IPS-18c (cell line): ENCODE measurements around the gene VWC2L.

ENCODE experiments used
- H3K4me3 ChIP-seq: 2 replicates; pipeline ENCODE4 v1.7.0; 2013; ENCODE audit warnings: low read depth, mild to moderate bottlenecking, low read length, moderate library complexity; ENCODE audit not compliant: insufficient read depth
- H3K9me3 ChIP-seq: one replicate; pipeline ENCODE4 v1.6.1; 2013; ENCODE audit warnings: mild to moderate bottlenecking, low read length, moderate library complexity; ENCODE audit not compliant: control insufficient read depth, insufficient read depth

The VWC2L gene

GRCh38 chr2:214450118-214450894 lies 39.5 kb downstream of the VWC2L start:
- H3K9me3 ChIP-seq: no peaks in the 10 kb centered on the region
- H3K4me3 ChIP-seq: no peak overlapping the region

DNA sequence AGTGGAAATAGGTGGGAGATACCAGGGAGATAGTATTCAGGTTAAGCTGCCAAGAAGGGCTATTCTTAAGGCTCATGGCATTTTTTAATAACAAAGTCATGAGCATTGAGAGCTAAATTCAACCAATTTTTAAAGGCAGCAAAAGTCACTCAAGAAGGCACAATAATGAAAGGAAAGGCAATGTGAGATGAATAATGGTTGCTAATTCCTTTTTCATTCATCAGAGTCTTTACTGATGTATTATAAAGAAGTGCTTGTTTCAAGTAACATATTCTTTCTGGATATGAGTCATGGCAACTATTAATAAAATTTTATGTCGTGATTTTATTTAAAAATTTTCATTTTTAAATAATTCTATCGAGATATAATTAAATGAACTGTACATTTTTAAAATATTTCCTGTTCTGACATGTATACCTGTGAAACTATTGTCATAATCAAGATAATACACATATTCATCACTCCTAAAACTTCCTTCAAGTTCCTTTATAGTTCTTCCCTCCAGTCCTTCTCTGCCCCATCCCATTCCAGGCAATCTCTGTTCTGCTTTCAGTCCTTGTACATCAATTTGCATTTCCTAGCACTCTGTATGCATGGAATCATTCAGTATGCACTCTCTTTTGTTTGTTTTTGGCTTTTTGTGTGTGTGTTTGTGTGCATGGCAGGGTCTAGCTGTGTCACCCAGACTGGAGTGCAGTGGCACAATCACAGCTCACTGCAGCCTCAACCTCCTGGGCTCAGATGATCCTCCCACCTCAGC lies 40.8 kb downstream of the VWC2L start:
- H3K9me3 ChIP-seq: no peaks in the 10 kb centered on the region
- H3K4me3 ChIP-seq: no peak overlapping the region

- no peaks in the 10 kb centered on the region for H3K9me3 ChIP-seq
Measured at GRCh38 chr2:214465363-214466146, 54.7 kb downstream of the VWC2L start.

GRCh38 chr2:214469728-214470127 lies 58.9 kb downstream of the VWC2L start:
- no peak overlapping the region for H3K4me3 ChIP-seq
- no peaks in the 10 kb centered on the region for H3K9me3 ChIP-seq

More at GRCh38 chr2:214465363-214466146, 54.7 kb downstream of the VWC2L start:
- no peak overlapping the region for H3K4me3 ChIP-seq

DNA sequence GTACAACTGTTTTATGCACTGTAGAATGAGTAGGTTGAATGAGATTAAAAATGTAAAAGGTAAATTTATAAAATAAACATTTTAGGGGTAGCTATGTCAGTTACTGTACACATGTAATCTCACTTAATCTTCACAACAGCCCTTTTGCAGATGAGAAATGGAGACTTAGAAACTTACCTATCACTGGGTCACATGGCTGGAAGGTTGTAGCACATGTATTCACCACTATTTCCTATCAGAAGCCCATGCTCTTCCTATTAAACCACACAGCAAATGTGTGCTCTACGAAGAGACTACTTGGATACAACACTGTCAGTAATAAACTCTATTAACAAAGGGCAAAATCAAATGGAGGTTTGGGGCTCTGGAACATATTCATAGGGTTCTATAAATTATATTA lies 60.5 kb downstream of the VWC2L start:
- H3K4me3 ChIP-seq: no peak overlapping the region
- H3K9me3 ChIP-seq: no peaks in the 10 kb centered on the region

DNA sequence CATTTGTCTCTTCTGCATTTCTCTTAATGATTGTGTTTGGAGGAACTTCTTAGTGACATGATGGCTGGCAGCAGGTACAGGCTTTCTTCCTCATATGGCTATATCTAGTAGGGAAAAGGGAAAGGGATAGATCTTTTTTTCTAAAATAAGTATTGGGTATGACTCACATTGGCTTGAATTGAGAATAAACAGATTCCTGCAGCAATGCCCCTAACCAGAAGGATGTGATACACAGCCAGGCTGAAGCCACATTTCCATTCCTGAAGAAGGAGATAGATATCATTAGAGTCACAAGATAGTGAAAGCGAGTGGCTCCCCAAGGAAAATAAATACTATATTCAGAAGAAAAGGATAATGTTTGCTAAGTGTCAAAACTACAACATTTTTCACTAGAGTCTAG lies 61.1 kb downstream of the VWC2L start:
- no peak overlapping the region for H3K4me3 ChIP-seq
- H3K9me3 ChIP-seq: no peaks in the 10 kb centered on the region

DNA sequence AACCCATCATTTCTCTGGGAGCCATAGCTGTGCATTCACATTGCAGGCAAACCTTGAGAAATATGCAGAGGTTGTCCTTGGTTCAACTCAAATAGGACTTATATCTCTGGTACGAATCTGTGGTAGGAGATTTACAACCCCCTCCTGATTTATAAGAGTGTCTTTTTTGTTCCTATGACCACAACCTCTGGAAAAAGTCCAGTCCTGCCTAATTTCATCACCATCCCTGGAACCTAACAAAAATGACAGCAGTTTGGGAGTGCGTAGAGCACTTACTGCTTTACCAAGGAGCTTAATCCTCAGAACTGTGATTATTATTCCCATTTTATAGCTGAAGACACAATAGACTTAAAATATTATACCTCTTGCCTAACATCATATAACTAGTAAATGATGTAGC lies 66.5 kb downstream of the VWC2L start:
- Histone ChIP-seq H3K9me3 (no peaks in the 10 kb centered on the region), H3K4me3 (no peak overlapping the region)

- Histone ChIP-seq H3K9me3 (no peaks in the 10 kb centered on the region), H3K4me3 (no peak overlapping the region)
Measured at GRCh38 chr2:214481204-214481603, 70.3 kb downstream of the VWC2L start.

GRCh38 chr2:214482728-214483127 lies 71.9 kb downstream of the VWC2L start:
- no peaks in the 10 kb centered on the region for H3K9me3 ChIP-seq

DNA sequence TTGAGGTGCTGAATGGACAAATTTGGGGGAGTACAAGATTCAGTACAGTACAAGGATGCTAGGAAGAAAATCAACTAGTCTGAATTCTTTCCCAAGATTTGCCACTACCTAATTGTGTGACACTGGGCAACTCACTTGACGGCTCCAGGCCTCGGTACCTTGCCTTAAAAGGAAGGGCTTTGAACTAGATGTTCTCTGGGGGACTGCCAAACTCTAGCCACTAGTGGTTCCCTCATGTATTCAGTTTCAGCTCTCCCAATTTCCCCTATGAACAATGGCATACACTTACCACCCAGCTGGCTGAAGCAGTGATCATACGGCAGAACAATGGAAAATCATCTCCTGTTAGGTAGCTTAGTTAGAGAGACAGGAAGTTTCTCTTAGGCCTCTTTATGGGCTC lies 73.4 kb downstream of the VWC2L start:
- Histone ChIP-seq H3K9me3 (no peaks in the 10 kb centered on the region), H3K4me3 (no peak overlapping the region)

More at GRCh38 chr2:214482728-214483127, 71.9 kb downstream of the VWC2L start:
- no peak overlapping the region for H3K4me3 ChIP-seq

- no peak overlapping the region for H3K4me3 ChIP-seq
- no peaks in the 10 kb centered on the region for H3K9me3 ChIP-seq
Measured at GRCh38 chr2:214484701-214485100, 73.8 kb downstream of the VWC2L start.

DNA sequence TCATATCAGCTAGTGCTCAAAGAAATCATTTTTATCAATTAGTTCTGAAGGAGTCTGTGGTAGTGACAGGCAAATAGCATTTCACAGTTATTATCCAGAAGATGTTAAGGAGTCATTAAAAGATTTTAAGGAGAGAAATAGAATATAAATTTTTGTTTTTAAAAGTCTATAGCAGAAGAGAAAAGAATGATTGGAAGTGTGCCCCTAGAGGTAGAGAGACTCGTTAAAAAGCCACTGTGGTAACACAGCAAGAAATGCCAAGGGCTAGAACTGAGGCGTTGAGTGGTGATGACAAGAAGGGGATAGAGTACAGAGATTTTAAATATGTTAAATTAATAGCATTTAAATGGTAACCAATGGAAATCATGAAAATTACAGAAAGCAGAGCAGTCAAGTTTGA lies 78.3 kb downstream of the VWC2L start:
- H3K4me3 ChIP-seq: no peak overlapping the region
- no peaks in the 10 kb centered on the region for H3K9me3 ChIP-seq

GRCh38 chr2:214489702-214490101 lies 78.8 kb downstream of the VWC2L start:
- H3K4me3 ChIP-seq: no peak overlapping the region
- H3K9me3 ChIP-seq: no peaks in the 10 kb centered on the region

DNA sequence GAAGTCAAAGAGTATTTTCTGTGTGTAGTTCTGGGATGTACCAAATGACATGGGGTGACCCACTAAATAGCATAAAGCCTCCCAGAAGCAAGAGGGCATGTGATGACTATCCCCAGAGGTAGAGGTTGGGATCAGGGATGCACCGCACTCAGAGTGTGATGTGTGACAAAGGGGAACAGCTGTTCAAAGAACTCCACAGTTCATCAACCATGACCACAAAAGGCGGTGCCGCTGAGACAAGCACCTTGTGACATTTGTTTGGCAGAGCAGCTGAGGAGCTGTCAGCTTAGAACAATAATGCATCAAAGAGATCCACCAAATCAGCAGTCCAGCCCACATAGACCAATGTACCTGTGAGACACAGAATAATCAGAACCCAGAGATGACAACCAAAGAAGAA lies 81.3 kb downstream of the VWC2L start:
- no peak overlapping the region for H3K4me3 ChIP-seq

GRCh38 chr2:214492608-214493007 lies 81.8 kb downstream of the VWC2L start:
- no peak overlapping the region for H3K4me3 ChIP-seq
- H3K9me3 ChIP-seq: no peaks in the 10 kb centered on the region

More for the DNA sequence above, 81.3 kb downstream of the VWC2L start:
- H3K9me3 ChIP-seq: no peaks in the 10 kb centered on the region

- no peaks in the 10 kb centered on the region for H3K9me3 ChIP-seq
- no peak overlapping the region for H3K4me3 ChIP-seq
Measured at GRCh38 chr2:214497489-214497888, 86.6 kb downstream of the VWC2L start.

- no peaks in the 10 kb centered on the region for H3K9me3 ChIP-seq
Measured at GRCh38 chr2:214503568-214503967, 92.7 kb downstream of the VWC2L start.

More at GRCh38 chr2:214503568-214503967, 92.7 kb downstream of the VWC2L start:
- H3K4me3 ChIP-seq: no peak overlapping the region
